IMR-90 (cell line): ENCODE data around the gene ARHGAP36. TPM values are rescaled to one million over a fixed set of nuclear protein-coding genes. Genes with fewer than 3 reads are reported as not detected.

Source experiments
- ATAC-seq: fragments of 200-7000 bp; cut with Tn5 transposase; 2 replicates; pipeline ENCODE4 v1.9.1; 2020; ENCODE audit warnings: low read depth, mild to moderate bottlenecking, moderate library complexity
- BruUV-seq: library from RNA; stranded (reverse); fragments of 400-500 nt; replicated peaks from 2 replicates; lab custom pipeline; 2021; lab: Mats Ljungman, UMichigan
- CTCF ChIA-PET: fragments of 300-600 bp; formaldehyde crosslinking; extraction: SDS; loops from one replicate; lab custom pipeline; 2021; ENCODE audit warnings: antibody characterized with exemption; lab: Yijun Ruan, JAX
- POLR2A ChIA-PET: fragments of 300-600 bp; sonication (Branson Sonifier 250); formaldehyde crosslinking; loops from one replicate; lab custom pipeline; 2022; ENCODE audit warnings: antibody characterized with exemption; ENCODE audit not compliant: unreplicated experiment; lab: Charles Lee
- DNase-seq: peaks from one replicate; pipeline ENCODE4 v3.0.0; 2013
- H2AFZ ChIP-seq: replicated peaks from 2 replicates; pipeline ENCODE3; 2013; ENCODE audit warnings: low read length, mild to moderate bottlenecking; ENCODE audit not compliant: poor library complexity
- H2AK5ac ChIP-seq: 2 replicates; pipeline ENCODE4 v1.6.1; 2013; ENCODE audit warnings: low read depth, low read length, inconsistent platforms
- H2AK9ac ChIP-seq: replicated peaks from 2 replicates; pipeline ENCODE3; 2013; ENCODE audit warnings: mild to moderate bottlenecking, low read depth, low read length, moderate library complexity; ENCODE audit not compliant: poor library complexity
- H2BK120ac ChIP-seq: 2 replicates; pipeline ENCODE4 v1.6.1; 2013; ENCODE audit warnings: low read depth, low read length, inconsistent platforms
- H2BK15ac ChIP-seq: 3 replicates; pipeline ENCODE4 v1.6.1; 2013; ENCODE audit warnings: low read depth, low read length, inconsistent platforms
- H2BK20ac ChIP-seq: 2 replicates; pipeline ENCODE4 v1.6.1; 2013; ENCODE audit warnings: low read depth, mild to moderate bottlenecking, inconsistent platforms, low read length, moderate library complexity
- H2BK5ac ChIP-seq: 2 replicates; pipeline ENCODE4 v1.6.1; 2013; ENCODE audit warnings: mild to moderate bottlenecking, low read depth, low read length, inconsistent platforms; ENCODE audit not compliant: poor library complexity, severe bottlenecking
- H3K14ac ChIP-seq: replicated peaks from 2 replicates; pipeline ENCODE4 v1.6.1; 2013; ENCODE audit warnings: low read depth, low read length, inconsistent platforms
- H3K18ac ChIP-seq: 2 replicates; pipeline ENCODE4 v1.6.1; 2013; ENCODE audit warnings: low read depth, low read length, control low read depth
- H3K23ac ChIP-seq: 2 replicates; pipeline ENCODE4 v1.6.1; 2013; ENCODE audit warnings: low read depth, low read length, inconsistent platforms
- H3K27ac ChIP-seq: 2 replicates; pipeline ENCODE4 v1.5.1; 2013; ENCODE audit warnings: mild to moderate bottlenecking, control low read depth, low read length; ENCODE audit not compliant: insufficient read depth
- H3K27me3 ChIP-seq: 2 replicates; pipeline ENCODE4 v1.6.1; 2013; ENCODE audit warnings: low read length; ENCODE audit not compliant: control insufficient read depth, insufficient read depth
- H3K36me3 ChIP-seq: 2 replicates; pipeline ENCODE4 v1.6.1; 2013; ENCODE audit warnings: low read length, mixed read lengths; ENCODE audit not compliant: control insufficient read depth, insufficient read depth
- H3K4ac ChIP-seq: 2 replicates; pipeline ENCODE4 v1.6.1; 2013; ENCODE audit warnings: low read depth, low read length, inconsistent platforms
- H3K4me1 ChIP-seq: 2 replicates; pipeline ENCODE4 v1.6.1; 2013; ENCODE audit warnings: low read length, mixed read lengths; ENCODE audit not compliant: control insufficient read depth, insufficient read depth
- H3K4me2 ChIP-seq: 2 replicates; pipeline ENCODE4 v1.6.1; 2013; ENCODE audit warnings: low read depth, mild to moderate bottlenecking, control low read depth, low read length, moderate library complexity
- H3K4me3 ChIP-seq: 2 replicates; pipeline ENCODE4 v1.5.1; 2013; ENCODE audit warnings: low read depth, mild to moderate bottlenecking, control low read depth, low read length, moderate library complexity; ENCODE audit not compliant: insufficient read depth
- H3K56ac ChIP-seq: 2 replicates; pipeline ENCODE4 v1.6.1; 2013; ENCODE audit warnings: low read length, inconsistent platforms; ENCODE audit not compliant: insufficient read depth; ENCODE audit errors: extremely low read depth
- H3K79me1 ChIP-seq, 2 experiments: 2 replicates each; pipeline ENCODE4 v1.6.1; 2013; ENCODE audit warnings: low read length in 2 of 2, inconsistent platforms in 1 of 2, low read depth in 1 of 2
- H3K9ac ChIP-seq: 2 replicates; pipeline ENCODE4 v1.6.1; 2013; ENCODE audit warnings: low read depth, low read length, control low read depth
- H3K9me1 ChIP-seq: 2 replicates; pipeline ENCODE4 v1.6.1; 2013; ENCODE audit warnings: low read length, inconsistent platforms; ENCODE audit not compliant: insufficient read depth
- H3K9me3 ChIP-seq: 2 replicates; pipeline ENCODE4 v1.6.1; 2013; ENCODE audit warnings: low read length; ENCODE audit not compliant: control insufficient read depth, insufficient read depth
- H4K20me1 ChIP-seq: 2 replicates; pipeline ENCODE4 v1.6.1; 2013; ENCODE audit warnings: low read length, inconsistent platforms; ENCODE audit not compliant: insufficient read depth
- H4K5ac ChIP-seq: 2 replicates; pipeline ENCODE4 v1.6.1; 2013; ENCODE audit warnings: mild to moderate bottlenecking, low read depth, low read length, control low read depth
- H4K8ac ChIP-seq, 2 experiments: 2 replicates each; pipeline ENCODE4 v1.6.1; 2013; ENCODE audit warnings: low read depth in 2 of 2, low read length in 2 of 2, control low read depth in 1 of 2, inconsistent platforms in 1 of 2
- H4K91ac ChIP-seq: 2 replicates; pipeline ENCODE4 v1.6.1; 2013; ENCODE audit warnings: low read depth, low read length, inconsistent platforms; ENCODE audit not compliant: insufficient read depth
- BHLHE40 ChIP-seq: fragments of 150-350 bp; IDR thresholded peaks from 2 replicates; pipeline ENCODE4 v1.6.1; 2016; ENCODE audit warnings: mild to moderate bottlenecking, low read depth, low read length
- CEBPB ChIP-seq: IDR thresholded peaks from 2 replicates; pipeline ENCODE4 v1.6.1; 2012; ENCODE audit warnings: low read depth, low read length, improper control_type of control experiment
- CHD1 ChIP-seq: IDR thresholded peaks from 2 replicates; pipeline ENCODE4 v1.6.1; 2012; ENCODE audit warnings: low read depth, low read length, improper control_type of control experiment
- CTCF ChIP-seq: conservative IDR thresholded peaks from 2 replicates; pipeline ENCODE4 v1.5.1; 2012; ENCODE audit warnings: mild to moderate bottlenecking, low read depth, low read length, improper control_type of control experiment
- ELK1 ChIP-seq: fragments of 150-350 bp; IDR thresholded peaks from 2 replicates; pipeline ENCODE4 v1.6.1; 2016; ENCODE audit warnings: low read depth, mild to moderate bottlenecking, low read length, moderate library complexity, borderline replicate concordance
- FOS ChIP-seq: fragments of 150-350 bp; IDR thresholded peaks from 2 replicates; pipeline ENCODE4 v1.6.1; 2016; ENCODE audit warnings: low read depth, low read length
- MAFK ChIP-seq: IDR thresholded peaks from 2 replicates; pipeline ENCODE4 v1.6.1; 2012; ENCODE audit warnings: low read depth, low read length, improper control_type of control experiment
- MAZ ChIP-seq: IDR thresholded peaks from 2 replicates; pipeline ENCODE4 v1.6.1; 2012; ENCODE audit warnings: low read depth, mild to moderate bottlenecking, low read length, improper control_type of control experiment, moderate library complexity, borderline replicate concordance
- MXI1 ChIP-seq: IDR thresholded peaks from 2 replicates; pipeline ENCODE4 v1.6.1; 2012; ENCODE audit warnings: low read depth, mild to moderate bottlenecking, low read length, moderate library complexity, borderline replicate concordance
- NFE2L2 ChIP-seq: fragments of 150-350 bp; IDR thresholded peaks from 2 replicates; pipeline ENCODE4 v1.6.1; 2016; ENCODE audit warnings: low read depth, mild to moderate bottlenecking, low read length
- POLR2A ChIP-seq: IDR thresholded peaks from 2 replicates; pipeline ENCODE4 v1.6.1; 2012; ENCODE audit warnings: mild to moderate bottlenecking, low read depth, low read length
- RAD21 ChIP-seq: IDR thresholded peaks from 2 replicates; pipeline ENCODE4 v1.6.1; 2012; ENCODE audit warnings: low read length, improper control_type of control experiment
- RCOR1 ChIP-seq: IDR thresholded peaks from 2 replicates; pipeline ENCODE4 v1.6.1; 2012; ENCODE audit warnings: mild to moderate bottlenecking, low read length, improper control_type of control experiment; ENCODE audit not compliant: insufficient replicate concordance
- RFX5 ChIP-seq: IDR thresholded peaks from 2 replicates; pipeline ENCODE4 v1.8.0; 2012; ENCODE audit warnings: low read depth, mild to moderate bottlenecking, low read length, moderate library complexity
- SMC3 ChIP-seq: fragments of 150-350 bp; IDR thresholded peaks from 2 replicates; pipeline ENCODE4 v1.6.1; 2016; ENCODE audit warnings: low read depth, mild to moderate bottlenecking, antibody characterized with exemption, low read length, moderate library complexity
- USF2 ChIP-seq: fragments of 150-350 bp; IDR thresholded peaks from 2 replicates; pipeline ENCODE4 v1.6.1; 2017; ENCODE audit warnings: mild to moderate bottlenecking, antibody characterized with exemption, low read length, low read depth
- WGBS, 2 experiments: methylation state at CpG; one replicate each; pipeline versions ENCODE4 v1.1.5 to v1.1.7; 2013; ENCODE audit warnings: missing lambda C conversion rate in 2 of 2; ENCODE audit not compliant: insufficient read length in 1 of 2; ENCODE audit errors: extremely low coverage in 2 of 2; 5-methylcytosine and 5-hydroxymethylcytosine counted together
- dilution Hi-C: fragments of 300-500 bp; cut with HindIII; formaldehyde crosslinking; loops from one replicate; pipeline ENCODE4 v1.14.3; 2018; ENCODE audit warnings: low sequenced_read_pairs; ENCODE audit not compliant: unreplicated experiment
- in situ Hi-C: fragments of 300-500 bp; cut with MboI; formaldehyde crosslinking; loops from 3 replicates; pipeline ENCODE4 v1.14.3; 2019; ENCODE audit warnings: low sequenced_read_pairs, inconsistent platforms, mixed read lengths
- intact Hi-C: fragments of 100-400 bp; cut with micrococcal nuclease; formaldehyde crosslinking; loops from 2 replicates; pipeline ENCODE4 v1.10.0; 2022
- polyA plus RNA-seq, 3 experiments: library from polyadenylated mRNA; depleted of rRNA; stranded (reverse); fragments of >200 nt; gene quantifications; 2 replicates each; pipeline ENCODE4 v1.2.3, GENCODE V29; 2012; ENCODE audit warnings: low replicate concordance in 1 of 3
- total RNA-seq: library from RNA; depleted of rRNA; stranded (reverse); fragments of >200 nt; gene quantifications from 2 replicates; pipeline ENCODE4 v1.2.3, GENCODE V29; 2012

The ARHGAP36 gene
- total and polyA plus RNA-seq, 2 of the 4 experiments (the other 2 are of a cell fraction) = not detected

GRCh38 chrX:131067216-131067615, 9.1 kb downstream of the ARHGAP36 start:
- Histone ChIP-seq H3K56ac (no peak overlapping the region), H3K9me1 (no peaks in the 10 kb centered on the region), H3K4ac (no peak overlapping the region), H3K27ac (no peak overlapping the region), H4K5ac (no peak overlapping the region), H3K36me3 (no peaks in the 10 kb centered on the region), H3K9ac (no peak overlapping the region), H3K79me1 (no peaks in the 10 kb centered on the region), H4K8ac (no peak overlapping the region), H3K4me3 (no peak overlapping the region), H3K23ac (no peak overlapping the region), H2BK15ac (no peak overlapping the region), H3K27me3 (peaks cover 12% of the 10 kb centered on the region; the same call in 1 of the 2 replicates), H2BK20ac (no peak overlapping the region), H4K91ac (no peak overlapping the region), H3K9me3 (peaks cover 1% of the 10 kb centered on the region; the same call in 1 of the 2 replicates), H3K18ac (no peak overlapping the region), H2BK5ac (no peak overlapping the region), H3K4me1 (no peaks in the 10 kb centered on the region), H2AK5ac (no peak overlapping the region), H4K20me1 (no peaks in the 10 kb centered on the region), H2AK9ac (no peak overlapping the region), H3K14ac (no peak overlapping the region), H3K4me2 (no peak overlapping the region), H2AFZ (no peak overlapping the region), H2BK120ac (no peak overlapping the region)
- no TSS peak for BruUV-seq
- CTCF ChIA-PET = no interaction called here
- DNase-seq = no peak
- no peak for TF ChIP-seq NFE2L2
- TF ChIP-seq RCOR1 = no peak
- TF ChIP-seq MAZ = no peak
- no peak for TF ChIP-seq ELK1
- no peak for TF ChIP-seq FOS
- no peak for TF ChIP-seq USF2
- TF ChIP-seq BHLHE40 = no peak
- no peak for TF ChIP-seq CTCF
- TF ChIP-seq RFX5 = no peak
- no peak for TF ChIP-seq MAFK
- no peak for TF ChIP-seq RAD21
- TF ChIP-seq POLR2A = no peak
- no peak for TF ChIP-seq MXI1
- no peak for TF ChIP-seq CEBPB
- no peak for TF ChIP-seq SMC3
- no peak for TF ChIP-seq CHD1
- in situ Hi-C loops (no loop called here), dilution Hi-C loops (no loop called here), intact Hi-C loops (no loop called here)
- POLR2A ChIA-PET = no interaction called here
- ATAC-seq = no peak
- WGBS, 2 experiments = 35% methylated on average over 4 of the region's 19 CpGs; no CpG with 5 or more reads in 1 of the 2 experiments
